ENCODE measurements around the gene SLC7A5.
"Not testable (repeated sequence)": the region's sequence is repeated elsewhere in the genome, so short reads cannot be mapped to it uniquely, and the experiment has no call there.

The SLC7A5 gene

GRCh38 chr16:87834005-87834667, 35.2 kb downstream of the SLC7A5 start:
- no peak for DNase-seq (ENCODE audit: low spot score)

- DNase-seq (ENCODE audit: low spot score), result no peak
These were observed 35.8 kb downstream of the SLC7A5 start for GRCh38 chr16:87833548-87833947.

GRCh38 chr16:87832741-87833502, 36.4 kb downstream of the SLC7A5 start:
- no peak for DNase-seq (ENCODE audit: low spot score)

- DNase-seq (ENCODE audit: low spot score), result no peak
These were observed 37.2 kb downstream of the SLC7A5 start for GRCh38 chr16:87832137-87832527.

- DNase-seq (ENCODE audit: low spot score), result no peak
These were observed 37.7 kb downstream of the SLC7A5 start for GRCh38 chr16:87831421-87832136.

GRCh38 chr16:87830673-87831420, 38.5 kb downstream of the SLC7A5 start:
- DNase-seq (ENCODE audit: low spot score), result no peak

GRCh38 chr16:87829988-87830672, 39.2 kb downstream of the SLC7A5 start:
- no peak for DNase-seq (ENCODE audit: low spot score)

- DNase-seq (ENCODE audit: low spot score), result no peak
These were observed 39.7 kb downstream of the SLC7A5 start for GRCh38 chr16:87829622-87829980.

- no peak for DNase-seq (ENCODE audit: low spot score)
These were observed 40.2 kb downstream of the SLC7A5 start for GRCh38 chr16:87828907-87829621.

GRCh38 chr16:87828071-87828906, 41.0 kb downstream of the SLC7A5 start:
- DNase-seq (ENCODE audit: low spot score), result no peak

- DNase-seq (ENCODE audit: low spot score), result not testable (repeated sequence)
These were observed 41.8 kb downstream of the SLC7A5 start for GRCh38 chr16:87827588-87827915.

- no peak for DNase-seq (ENCODE audit: low spot score)
These were observed 42.3 kb downstream of the SLC7A5 start for GRCh38 chr16:87826798-87827587.

- not testable (repeated sequence) for DNase-seq (ENCODE audit: low spot score)
These were observed 42.9 kb downstream of the SLC7A5 start for GRCh38 chr16:87826407-87826797.

- not testable (repeated sequence) for DNase-seq (ENCODE audit: low spot score)
These were observed 43.5 kb downstream of the SLC7A5 start for GRCh38 chr16:87825842-87826120.

GRCh38 chr16:87824991-87825841, 44.1 kb downstream of the SLC7A5 start:
- DNase-seq (ENCODE audit: low spot score), result no peak

GRCh38 chr16:87824016-87824990, 45.0 kb downstream of the SLC7A5 start:
- DNase-seq (ENCODE audit: low spot score), result no peak

- DNase-seq (ENCODE audit: low spot score), result no peak
These were observed 46.0 kb downstream of the SLC7A5 start for GRCh38 chr16:87823181-87823929.

Data from iPS-NIHi11 (cell line).